GM23338 (cell line): ENCODE results near the gene SBF1. TPM values are rescaled to one million over a fixed set of nuclear protein-coding genes. Genes with fewer than 3 reads are reported as not detected.

Experiments used
- ATAC-seq: fragments of 200-7000 bp; cut with Tn5 transposase; 3 replicates; pipeline ENCODE4 v1.9.1; 2020
- DNase-seq: peaks from one replicate; pipeline ENCODE4 v3.0.0-alpha.2; 2015; ENCODE audit warnings: low spot score
- H2AFZ ChIP-seq: fragments of 200-600 bp; sonication (generic); 2 replicates; pipeline ENCODE4 v1.8.0; 2016; ENCODE audit warnings: antibody characterized with exemption, mild to moderate bottlenecking, moderate library complexity
- H3F3A ChIP-seq: fragments of 200-600 bp; sonication (generic); replicated peaks from 2 replicates; pipeline ENCODE4 v1.8.0; 2017; ENCODE audit warnings: antibody characterized with exemption, mixed run types, low read depth
- H3K27ac ChIP-seq: fragments of 200-600 bp; sonication (generic); 2 replicates; pipeline ENCODE4 v1.6.1; 2016; ENCODE audit warnings: low read depth
- H3K27me3 ChIP-seq: fragments of 200-600 bp; sonication (generic); 2 replicates; pipeline ENCODE4 v1.8.0; 2016; ENCODE audit warnings: mild to moderate bottlenecking, mixed run types, moderate library complexity; ENCODE audit not compliant: insufficient read depth
- H3K36me3 ChIP-seq: fragments of 200-600 bp; sonication (generic); 2 replicates; pipeline ENCODE4 v1.8.0; 2016; ENCODE audit warnings: mild to moderate bottlenecking; ENCODE audit not compliant: insufficient read depth
- H3K4me1 ChIP-seq: fragments of 200-600 bp; sonication (generic); 2 replicates; pipeline ENCODE4 v1.8.0; 2016; ENCODE audit warnings: mild to moderate bottlenecking, moderate library complexity; ENCODE audit not compliant: insufficient read depth
- H3K4me2 ChIP-seq: fragments of 200-600 bp; sonication (generic); 2 replicates; pipeline ENCODE4 v1.7.1; 2017; ENCODE audit warnings: mixed run types
- H3K4me3 ChIP-seq: fragments of 200-600 bp; sonication (generic); 2 replicates; pipeline ENCODE4 v1.6.1; 2016; ENCODE audit warnings: mixed run types
- H3K79me2 ChIP-seq: fragments of 200-600 bp; sonication (generic); replicated peaks from 2 replicates; pipeline ENCODE4 v1.8.0; 2017; ENCODE audit warnings: mild to moderate bottlenecking; ENCODE audit not compliant: insufficient read depth
- H3K9me2 ChIP-seq: fragments of 200-600 bp; sonication (generic); 2 replicates; pipeline ENCODE4 v1.8.0; 2017; ENCODE audit not compliant: insufficient read depth
- H4K20me1 ChIP-seq: fragments of 200-600 bp; sonication (generic); replicated peaks from 2 replicates; pipeline ENCODE4 v1.8.0; 2017; ENCODE audit warnings: mild to moderate bottlenecking; ENCODE audit not compliant: insufficient read depth
- H3K27ac Mint-ChIP-seq: 2 replicates; pipeline ENCODE4 v1.8.0; 2020; ENCODE audit warnings: inconsistent platforms, mild to moderate bottlenecking, moderate library complexity, mixed read lengths
- H3K27me3 Mint-ChIP-seq: 3 replicates; pipeline ENCODE4 v1.8.0; 2022; ENCODE audit warnings: low read depth, mild to moderate bottlenecking, moderate library complexity, mixed read lengths, inconsistent platforms; ENCODE audit not compliant: insufficient read depth, poor library complexity
- H3K36me3 Mint-ChIP-seq: 3 replicates; pipeline ENCODE4 v1.8.0; 2021; ENCODE audit warnings: low read depth, mild to moderate bottlenecking, inconsistent platforms, moderate library complexity, mixed read lengths
- H3K4me1 Mint-ChIP-seq: 3 replicates; pipeline ENCODE4 v1.8.0; 2020; ENCODE audit warnings: mild to moderate bottlenecking, inconsistent platforms, mixed read lengths
- H3K4me3 Mint-ChIP-seq: 3 replicates; pipeline ENCODE4 v1.8.0; 2021; ENCODE audit warnings: moderate library complexity, mild to moderate bottlenecking, inconsistent platforms, mixed read lengths
- H3K9me3 Mint-ChIP-seq: 3 replicates; pipeline ENCODE4 v1.8.0; 2020; ENCODE audit warnings: moderate library complexity, mild to moderate bottlenecking, inconsistent platforms, mixed read lengths
- CREB1 ChIP-seq: fragments of 250-450 bp; sonication (Bioruptor Pico); IDR thresholded peaks from 2 replicates; pipeline ENCODE4 v1.5.0; 2020; ENCODE audit warnings: low read depth, mild to moderate bottlenecking, moderate library complexity
- ETS1 ChIP-seq: IDR thresholded peaks from 2 replicates; pipeline ENCODE4 v1.6.1; 2016; ENCODE audit warnings: antibody characterized with exemption
- EZH2 ChIP-seq: fragments of 200-600 bp; sonication (generic); IDR thresholded peaks from one replicate; pipeline ENCODE4 v1.8.0; 2017; ENCODE audit warnings: antibody characterized with exemption, mild to moderate bottlenecking, low read depth; ENCODE audit not compliant: unreplicated experiment
- EZH2phosphoT487 ChIP-seq: fragments of 200-600 bp; sonication (generic); IDR thresholded peaks from one replicate; pipeline ENCODE4 v1.8.1; 2018; ENCODE audit warnings: antibody characterized with exemption; ENCODE audit not compliant: unreplicated experiment
- JUNB ChIP-seq: IDR thresholded peaks from one replicate; pipeline ENCODE4 v1.6.1; 2016; ENCODE audit warnings: antibody characterized with exemption; ENCODE audit not compliant: unreplicated experiment
- NANOG ChIP-seq: IDR thresholded peaks from 2 replicates; pipeline ENCODE4 v1.6.1; 2016; ENCODE audit warnings: antibody characterized with exemption, borderline replicate concordance
- POLR2AphosphoS5 ChIP-seq: IDR thresholded peaks from 2 replicates; pipeline ENCODE4 v1.6.1; 2016; ENCODE audit warnings: antibody characterized with exemption, low read depth
- STAT1 ChIP-seq: IDR thresholded peaks from one replicate; pipeline ENCODE4 v1.6.1; 2016; ENCODE audit warnings: antibody characterized with exemption; ENCODE audit not compliant: unreplicated experiment
- ZNF114 ChIP-seq: fragments of 250-450 bp; sonication (Bioruptor Pico); IDR thresholded peaks from 2 replicates; pipeline ENCODE4 v1.5.0; 2020; ENCODE audit warnings: mild to moderate bottlenecking, moderate library complexity
- ZNF331 ChIP-seq: fragments of 250-450 bp; sonication (Bioruptor Pico); IDR thresholded peaks from 2 replicates; pipeline ENCODE4 v1.5.0; 2020; ENCODE audit warnings: low read depth, mild to moderate bottlenecking, moderate library complexity
- ZNF462 ChIP-seq: fragments of 250-450 bp; sonication (Bioruptor Pico); IDR thresholded peaks from 2 replicates; pipeline ENCODE4 v1.5.0; 2020; ENCODE audit warnings: mild to moderate bottlenecking, moderate library complexity
- polyA plus RNA-seq: library from polyadenylated mRNA; unstranded; fragments of >200 nt; fragmentation: Nextera tagmentation; extraction: Ambion mirVana; gene quantifications from 2 replicates; pipeline ENCODE4 v1.2.1, GENCODE V29; 2016
- total RNA-seq: library from RNA; depleted of rRNA; stranded (reverse); fragments of >200 nt; shearing (Covaris generic); gene quantifications from 2 replicates; pipeline ENCODE4 v1.2.3, GENCODE V29; 2014

The SBF1 gene
- total and polyA plus RNA-seq, 2 experiments from 2014 or later = 26.5 to 85.4 TPM

GRCh38 chr22:50487290-50488005 is 12.6 kb upstream of the SBF1 start (continued):
- no peak for TF ChIP-seq ZNF462 (CRISPR knock-in tag)
- no peak for TF ChIP-seq JUNB
- TF ChIP-seq EZH2phosphoT487 = no peak
- no peak for TF ChIP-seq ZNF114 (CRISPR knock-in tag)
- no peak for TF ChIP-seq POLR2AphosphoS5
- no peak for TF ChIP-seq NANOG

- Histone ChIP-seq H4K20me1 (no peaks in the 10 kb centered on the region), H2AFZ (no peak within 1 kb of the TSS), H3K4me3 (no peak within 1 kb of the TSS), H3K9me2 (no peaks in the 10 kb centered on the region), H3K4me2 (no peak within 1 kb of the TSS), H3K36me3 (no peaks in the 10 kb centered on the region), H3K27me3 (no peaks in the 10 kb centered on the region), H3K27ac (no peak within 1 kb of the TSS), H3F3A (no peaks in the 10 kb centered on the region), H3K79me2 (no peaks in the 10 kb centered on the region), H3K4me1 (no peaks in the 10 kb centered on the region)
- no peaks in the 10 kb centered on the region for H3K9me3 Mint-ChIP-seq
- no peak within 1 kb of the TSS for H3K27ac Mint-ChIP-seq
- no peak for TF ChIP-seq ZNF331 (CRISPR knock-in tag)
- no peak for TF ChIP-seq CREB1 (CRISPR knock-in tag)
- TF ChIP-seq EZH2 = no peak
- TF ChIP-seq EZH2phosphoT487 = no peak
- no peak for TF ChIP-seq POLR2AphosphoS5
- TF ChIP-seq STAT1 = no peak
- no peak for TF ChIP-seq ETS1
- TF ChIP-seq NANOG = no peak
- H3K4me3 Mint-ChIP-seq = no peak within 1 kb of the TSS; the same call in 2 of the 3 replicates
- peaks cover 9% of the 10 kb centered on the region for H3K27me3 Mint-ChIP-seq
- ATAC-seq (no peak), DNase-seq (no peak)
- H3K36me3 Mint-ChIP-seq = 0 out of 3 replicates have a peak, but pooled peaks cover 3% of the 10 kb centered on the region
- peaks cover 3% of the 10 kb centered on the region; the same call in 1 of the 3 replicates for H3K4me1 Mint-ChIP-seq
Measured at GRCh38 chr22:50486561-50487289, 11.9 kb upstream of the SBF1 start, which contains the start of gene MIOX. MIOX (plus strand) TSS chr22:50486859; CDS start chr22:50486898, 39 bp downstream.
